Breast epithelium (tissue), 4 donors: ENCODE data around the gene LINGO1. TPM values are rescaled to one million over a fixed set of nuclear protein-coding genes. Genes with fewer than 3 reads are reported as not detected.

ENCODE experiments used
- DNase-seq, 2 donors: peaks; one replicate each; pipeline ENCODE4 v3.0.0-alpha.2; 2019; ENCODE audit warnings: low spot score in 2 of 2
- H3K27ac ChIP-seq, 2 donors: fragments of 200-600 bp; sonication (generic) in 1 of 2; one replicate each; pipeline ENCODE4 v1.5.1; 2016 to 2019; ENCODE audit warnings: mild to moderate bottlenecking in 1 of 2
- H3K27me3 ChIP-seq, 2 donors: fragments of 200-600 bp; sonication (generic) in 1 of 2; one replicate each; pipeline versions ENCODE4 v1.5.1 to v1.6.0; 2017 to 2019; ENCODE audit warnings: control low read depth in 1 of 2, mild to moderate bottlenecking in 1 of 2
- H3K36me3 ChIP-seq: fragments of 200-600 bp; one replicate; pipeline ENCODE4 v1.5.1; 2019
- H3K4me1 ChIP-seq, 2 donors: fragments of 200-600 bp; sonication (generic); one replicate each; pipeline ENCODE4 v1.5.1; 2016 to 2019; ENCODE audit warnings: control low read depth in 1 of 2
- H3K4me3 ChIP-seq, 3 donors: fragments of 200-600 bp; sonication (generic); 1 replicate in 2 of 3; 2 replicates in 1 of 3; pipeline ENCODE4 v1.5.1; 2016 to 2019; ENCODE audit warnings: mild to moderate bottlenecking in 3 of 3, moderate library complexity in 2 of 3
- H3K9me3 ChIP-seq, 2 donors: fragments of 200-600 bp; sonication (generic) in 1 of 2; one replicate each; pipeline ENCODE4 v1.5.1; 2016 to 2019; ENCODE audit warnings: control low read depth in 1 of 2
- POLR2A ChIP-seq: fragments of 450-650 bp; IDR thresholded peaks from one replicate; pipeline ENCODE4 v1.6.1; 2016; ENCODE audit warnings: antibody characterized with exemption, mild to moderate bottlenecking, moderate library complexity
- POLR2AphosphoS5 ChIP-seq, 3 donors: sonication (generic); formaldehyde crosslinking; IDR thresholded peaks; one replicate each; pipeline ENCODE4 v1.6.1; 2017; ENCODE audit warnings: antibody characterized with exemption in 3 of 3
- intact Hi-C: fragments of 100-400 bp; cut with DNase I; formaldehyde crosslinking; loops from one replicate; pipeline ENCODE4 v1.15.1; 2023; ENCODE audit warnings: low total_unique reads
- total RNA-seq, 3 donors: library from RNA; depleted of rRNA; stranded (reverse); fragments of >200 nt; gene quantifications; one replicate each; pipeline ENCODE4 v1.1.0, GENCODE V29; 2016
- TF ChIP-seq, protein P1 (sequence below), 3 donors: fragments of 450-650 bp; IDR thresholded peaks; one replicate each; pipeline ENCODE4 v1.5.1; 2016 to 2017; ENCODE audit warnings: antibody characterized with exemption in 3 of 3, mild to moderate bottlenecking in 3 of 3, moderate library complexity in 3 of 3

LINGO1 gene
- total RNA-seq, 3 donors from 2014 or later = 1.2 to 1.6 TPM; not detected in 1

DNA sequence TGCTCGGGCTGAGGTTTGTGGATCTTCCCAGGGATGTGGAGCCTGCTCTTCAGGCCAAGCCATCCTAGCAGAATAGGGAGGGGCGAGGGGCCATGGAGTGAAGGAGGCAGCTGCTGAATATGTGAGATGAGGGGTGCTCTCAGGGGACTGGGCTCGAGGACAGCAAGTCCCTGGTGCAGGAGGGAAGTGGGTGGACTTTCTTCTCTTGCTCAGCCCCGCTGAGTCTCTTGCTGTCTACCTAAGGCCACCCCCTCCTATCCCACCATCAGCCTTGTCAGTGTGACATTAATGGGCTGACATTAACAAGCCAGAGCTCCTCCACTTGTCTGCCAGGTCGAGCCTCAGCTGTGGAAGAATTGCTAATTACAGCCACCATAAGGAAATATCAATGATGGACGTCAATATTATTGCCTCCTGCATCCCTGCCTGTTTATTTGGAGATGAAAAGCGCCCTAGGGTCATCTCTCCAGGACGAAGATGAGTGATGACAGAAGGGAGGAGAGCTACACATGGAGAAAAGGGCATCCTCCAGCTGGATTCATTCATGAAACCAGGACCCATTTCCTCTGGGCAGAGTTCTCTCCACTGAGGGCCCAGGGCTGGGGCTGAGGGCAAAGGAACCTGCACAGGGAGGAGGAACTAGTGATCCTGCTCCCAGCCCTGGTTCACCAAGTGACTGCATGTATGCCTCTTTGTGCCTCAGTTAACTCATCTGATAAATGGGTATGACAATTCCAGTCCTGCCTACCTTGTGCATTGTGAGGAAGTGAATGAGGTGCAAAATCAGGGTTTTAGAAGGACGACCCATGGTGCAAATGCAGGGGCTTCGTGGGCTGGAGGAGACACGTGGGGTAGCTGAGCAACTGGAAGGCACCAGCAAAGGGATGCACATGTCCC is 34.9 kb upstream of the LINGO1 start:
- Histone ChIP-seq H3K27ac (no peak overlapping the region), H3K27me3 (peaks cover 0 to 21% of the 10 kb centered on the region in 2 donors), H3K9me3 (no peaks in the 10 kb centered on the region), H3K36me3 (no peaks in the 10 kb centered on the region), H3K4me1 (no peaks in the 10 kb centered on the region), H3K4me3 (no peak overlapping the region)
- DNase-seq = no peak
- intact Hi-C loops = no loop called here
- TF ChIP-seq, protein P1, sequence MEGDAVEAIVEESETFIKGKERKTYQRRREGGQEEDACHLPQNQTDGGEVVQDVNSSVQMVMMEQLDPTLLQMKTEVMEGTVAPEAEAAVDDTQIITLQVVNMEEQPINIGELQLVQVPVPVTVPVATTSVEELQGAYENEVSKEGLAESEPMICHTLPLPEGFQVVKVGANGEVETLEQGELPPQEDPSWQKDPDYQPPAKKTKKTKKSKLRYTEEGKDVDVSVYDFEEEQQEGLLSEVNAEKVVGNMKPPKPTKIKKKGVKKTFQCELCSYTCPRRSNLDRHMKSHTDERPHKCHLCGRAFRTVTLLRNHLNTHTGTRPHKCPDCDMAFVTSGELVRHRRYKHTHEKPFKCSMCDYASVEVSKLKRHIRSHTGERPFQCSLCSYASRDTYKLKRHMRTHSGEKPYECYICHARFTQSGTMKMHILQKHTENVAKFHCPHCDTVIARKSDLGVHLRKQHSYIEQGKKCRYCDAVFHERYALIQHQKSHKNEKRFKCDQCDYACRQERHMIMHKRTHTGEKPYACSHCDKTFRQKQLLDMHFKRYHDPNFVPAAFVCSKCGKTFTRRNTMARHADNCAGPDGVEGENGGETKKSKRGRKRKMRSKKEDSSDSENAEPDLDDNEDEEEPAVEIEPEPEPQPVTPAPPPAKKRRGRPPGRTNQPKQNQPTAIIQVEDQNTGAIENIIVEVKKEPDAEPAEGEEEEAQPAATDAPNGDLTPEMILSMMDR (IDR thresholded peaks at IDR 0.05) = no peak
- TF ChIP-seq POLR2A = no peak
- no peak for TF ChIP-seq POLR2AphosphoS5 (IDR thresholded peaks at IDR 0.05)

DNA sequence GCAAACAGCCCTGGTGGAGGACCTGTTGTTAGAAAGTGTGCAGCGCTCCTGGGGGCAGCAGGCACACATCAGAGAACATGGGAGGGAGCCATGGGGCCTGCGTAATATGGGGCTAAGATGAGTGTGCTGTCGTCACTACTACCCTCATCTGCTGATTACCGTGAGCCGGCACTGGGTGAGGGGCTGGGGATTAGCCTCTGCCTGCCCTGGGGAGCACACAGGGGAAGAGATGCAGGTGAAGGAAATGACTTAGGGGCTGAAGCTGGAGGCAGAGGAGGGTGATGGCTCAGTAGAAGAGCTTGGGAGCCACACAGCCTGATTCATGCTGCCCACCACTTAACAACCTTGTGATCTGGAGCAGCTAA is 33.6 kb upstream of the LINGO1 start:
- no peaks in the 10 kb centered on the region for H3K36me3 ChIP-seq
- no peak overlapping the region for H3K27ac ChIP-seq
- H3K4me1 ChIP-seq = no peaks in the 10 kb centered on the region
- intact Hi-C loops = loop anchor here (1.0 kb wide), 1 partner anchor 31 kb away; no protein-coding TSS in a partner anchor
- TF ChIP-seq POLR2AphosphoS5 (IDR thresholded peaks at IDR 0.05) = no peak
- TF ChIP-seq POLR2A = no peak
- TF ChIP-seq, protein P1 (IDR thresholded peaks at IDR 0.05) = no peak
- DNase-seq = no peak
- no peaks in the 10 kb centered on the region for H3K9me3 ChIP-seq
- no peak overlapping the region for H3K4me3 ChIP-seq
- H3K27me3 ChIP-seq = peaks cover 0 to 19% of the 10 kb centered on the region in 2 donors

DNA sequence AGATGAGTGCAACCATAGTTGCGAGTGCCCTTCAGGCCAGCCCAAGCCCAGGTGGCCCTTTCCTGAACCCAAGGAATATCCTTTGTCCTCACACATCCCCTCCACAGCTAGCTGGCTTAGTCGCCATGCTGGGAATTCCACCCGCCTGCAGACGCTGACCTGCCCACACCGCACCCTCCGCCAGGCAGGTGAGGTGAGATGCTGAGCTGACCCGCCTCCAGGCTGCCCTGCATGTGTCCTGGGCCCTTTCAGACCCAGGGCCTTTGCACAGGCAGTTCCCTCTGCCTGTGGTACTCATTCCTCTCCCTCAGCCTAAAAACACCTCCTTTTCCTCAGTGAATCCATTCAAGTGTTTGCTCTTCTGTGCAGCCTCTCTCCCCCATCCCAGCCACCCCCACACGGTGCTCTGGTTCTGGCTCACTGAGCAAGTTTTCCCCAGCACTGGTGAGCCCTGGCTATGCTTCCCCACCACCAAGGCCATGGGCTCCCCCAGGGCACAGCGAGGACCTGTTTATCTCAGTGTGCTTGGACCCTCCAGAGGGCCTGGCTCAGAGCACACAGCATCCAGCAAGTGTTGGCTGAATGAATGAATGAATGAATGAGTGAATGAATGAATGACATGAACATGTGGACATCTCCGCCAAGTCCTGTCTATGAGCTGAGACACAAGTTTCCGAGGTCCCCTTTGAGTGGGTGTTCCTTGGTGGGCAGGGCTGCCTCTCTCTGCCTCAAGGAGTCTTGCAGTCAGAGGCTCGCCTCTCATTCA is 33.0 kb upstream of the LINGO1 start:
- no peak for DNase-seq

DNA sequence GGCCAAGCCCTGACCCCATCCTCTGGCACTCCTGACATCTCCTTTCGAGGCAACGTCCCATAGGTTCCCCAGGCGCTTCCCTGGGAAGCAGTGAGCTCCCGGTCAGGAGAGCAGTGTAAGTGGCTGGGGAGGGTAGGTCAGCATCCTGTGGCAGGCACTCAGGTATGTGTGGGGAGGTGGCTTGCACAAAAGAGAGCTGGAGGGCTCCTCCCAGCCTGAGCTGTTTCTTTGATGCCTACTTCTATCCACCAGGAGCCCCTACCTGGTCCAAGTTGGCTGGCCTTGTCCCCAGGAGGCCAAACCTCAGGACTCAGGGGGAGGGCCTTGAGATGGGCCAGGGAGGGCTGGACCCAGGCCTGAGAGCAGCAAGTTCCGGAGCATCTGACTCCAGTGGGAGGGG is 31.7 kb upstream of the LINGO1 start:
- DNase-seq = no peak
- no peaks in the 10 kb centered on the region for H3K9me3 ChIP-seq
- TF ChIP-seq POLR2A (no peak), POLR2AphosphoS5 (IDR thresholded peaks at IDR 0.05) (no peak)
- TF ChIP-seq, protein P1 (IDR thresholded peaks at IDR 0.05) = no peak
- no peaks in the 10 kb centered on the region for H3K4me1 ChIP-seq
- no peak overlapping the region for H3K4me3 ChIP-seq
- intact Hi-C loops = no loop called here
- H3K36me3 ChIP-seq = no peaks in the 10 kb centered on the region
- H3K27me3 ChIP-seq = peaks cover 0 to 19% of the 10 kb centered on the region in 2 donors
- H3K27ac ChIP-seq = no peak overlapping the region

More for the DNA sequence above, 33.0 kb upstream of the LINGO1 start:
- TF ChIP-seq POLR2AphosphoS5 (IDR thresholded peaks at IDR 0.05) = no peak
- Histone ChIP-seq H3K4me1 (no peaks in the 10 kb centered on the region), H3K36me3 (no peaks in the 10 kb centered on the region), H3K9me3 (no peaks in the 10 kb centered on the region), H3K27ac (no peak overlapping the region), H3K27me3 (peaks cover 0 to 20% of the 10 kb centered on the region in 2 donors), H3K4me3 (no peak overlapping the region)
- intact Hi-C loops = loop anchor here (1.0 kb wide), 1 partner anchor 32 kb away; no protein-coding TSS in a partner anchor

DNA sequence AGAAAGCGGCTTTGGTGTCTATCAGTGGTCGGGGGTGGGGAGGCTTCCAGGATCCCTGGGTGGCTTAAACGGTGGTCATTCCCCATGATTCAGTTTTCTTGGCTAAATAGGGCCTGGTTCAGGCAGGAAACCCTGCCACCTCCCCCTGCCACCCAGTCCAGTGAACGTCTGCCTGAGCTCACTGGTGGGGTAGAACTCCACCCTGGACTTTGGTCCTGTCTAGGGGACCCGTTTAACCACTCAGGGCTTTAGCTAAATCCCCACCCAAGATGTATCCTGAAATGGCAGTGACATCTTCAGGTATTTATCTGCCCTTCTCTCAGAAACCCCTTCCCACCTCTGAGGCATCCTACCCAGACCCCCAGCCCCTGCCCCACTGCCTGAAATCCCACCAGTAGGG is 30.5 kb upstream of the LINGO1 start:
- Histone ChIP-seq H3K36me3 (no peaks in the 10 kb centered on the region), H3K9me3 (no peaks in the 10 kb centered on the region), H3K4me3 (no peak overlapping the region), H3K4me1 (no peaks in the 10 kb centered on the region), H3K27ac (no peak overlapping the region), H3K27me3 (peaks cover 0 to 14% of the 10 kb centered on the region in 2 donors)
- no peak for TF ChIP-seq POLR2AphosphoS5 (IDR thresholded peaks at IDR 0.05)
- TF ChIP-seq, protein P1 (IDR thresholded peaks at IDR 0.05) = no peak
- TF ChIP-seq POLR2A = no peak
- no peak for DNase-seq
- intact Hi-C loops = no loop called here
